Measurements from ENCODE around the gene FRY.

GRCh38 chr13:32141462-32141861 lies 109.9 kb downstream of the FRY start:
- TF ChIP-seq CTCF (IDR thresholded peaks at IDR 0.05) (no peak), POLR2A (IDR thresholded peaks at IDR 0.05) (no peak)

All from uterus (tissue), 2 donors.